Hepatocyte (in vitro differentiated cells): Measurements from ENCODE around the gene TARBP2. TPM values are rescaled to one million over a fixed set of nuclear protein-coding genes. Genes with fewer than 3 reads are reported as not detected.

Experiments used
- DNase-seq: peaks from one replicate; pipeline ENCODE4 v3.0.0-alpha.2; 2016; ENCODE audit warnings: low spot score
- H2AFZ ChIP-seq: fragments of 200-600 bp; sonication (generic); 2 replicates; pipeline ENCODE4 v1.6.0; 2016; ENCODE audit warnings: antibody characterized with exemption, mild to moderate bottlenecking
- H3K27ac ChIP-seq: fragments of 200-600 bp; sonication (generic); 2 replicates; pipeline ENCODE4 v1.5.1; 2016; ENCODE audit warnings: mild to moderate bottlenecking
- H3K27me3 ChIP-seq: fragments of 200-600 bp; sonication (generic); 2 replicates; pipeline ENCODE4 v1.6.1; 2016
- H3K36me3 ChIP-seq: fragments of 200-600 bp; sonication (generic); replicated peaks from 2 replicates; pipeline ENCODE4 v1.5.1; 2016; ENCODE audit warnings: low read depth; ENCODE audit not compliant: insufficient read depth
- H3K4me1 ChIP-seq: fragments of 200-600 bp; sonication (generic); 2 replicates; pipeline ENCODE4 v1.5.1; 2016; ENCODE audit warnings: mild to moderate bottlenecking, moderate library complexity; ENCODE audit not compliant: insufficient read depth
- H3K4me2 ChIP-seq: fragments of 200-600 bp; sonication (generic); 2 replicates; pipeline ENCODE4 v1.6.0; 2016
- H3K4me3 ChIP-seq: fragments of 200-600 bp; sonication (generic); 2 replicates; pipeline ENCODE4 v1.5.1; 2016; ENCODE audit warnings: mild to moderate bottlenecking
- H3K79me2 ChIP-seq: fragments of 200-600 bp; sonication (generic); 2 replicates; pipeline ENCODE4 v1.6.0; 2017; ENCODE audit warnings: mild to moderate bottlenecking
- H3K9me2 ChIP-seq: fragments of 200-600 bp; sonication (generic); replicated peaks from 2 replicates; pipeline ENCODE4 v1.6.0; 2017; ENCODE audit warnings: mild to moderate bottlenecking; ENCODE audit not compliant: insufficient read depth
- H3K9me3 ChIP-seq: fragments of 200-600 bp; sonication (generic); 2 replicates; pipeline ENCODE4 v1.5.1; 2016; ENCODE audit warnings: low read depth, mild to moderate bottlenecking
- H4K20me1 ChIP-seq: fragments of 200-600 bp; sonication (generic); 2 replicates; pipeline ENCODE4 v1.6.0; 2016; ENCODE audit warnings: mild to moderate bottlenecking; ENCODE audit not compliant: insufficient read depth, poor library complexity, severe bottlenecking
- EZH2 ChIP-seq: fragments of 200-600 bp; sonication (generic); IDR thresholded peaks from 2 replicates; pipeline ENCODE4 v1.6.1; 2016; ENCODE audit warnings: antibody characterized with exemption, mild to moderate bottlenecking, borderline replicate concordance
- EZH2phosphoT487 ChIP-seq: fragments of 200-600 bp; sonication (generic); IDR thresholded peaks from one replicate; pipeline ENCODE4 v1.6.1; 2018; ENCODE audit warnings: antibody characterized with exemption, mild to moderate bottlenecking, low read depth, moderate library complexity; ENCODE audit not compliant: unreplicated experiment, severe bottlenecking
- WGBS: methylation state at CpG from one replicate; pipeline ENCODE4 v1.1.6; 2016; ENCODE audit warnings: low lambda C conversion rate; ENCODE audit errors: missing lambda C conversion rate; 5-methylcytosine and 5-hydroxymethylcytosine counted together
- polyA plus RNA-seq: library from polyadenylated mRNA; unstranded; fragments of >200 nt; fragmentation: Nextera tagmentation; extraction: Ambion mirVana; gene quantifications from 2 replicates; pipeline ENCODE4 v1.2.1, GENCODE V29; 2016
- total RNA-seq: library from RNA; depleted of rRNA; stranded (reverse); fragments of >200 nt; gene quantifications from 2 replicates; pipeline ENCODE4 v1.2.3, GENCODE V29; 2014
- TF ChIP-seq, protein P1 (sequence below): fragments of 200-600 bp; sonication (generic); IDR thresholded peaks from 2 replicates; pipeline ENCODE4 v1.5.1; 2016; ENCODE audit warnings: antibody characterized with exemption, mild to moderate bottlenecking; ENCODE audit not compliant: poor library complexity

The TARBP2 gene
- total and polyA plus RNA-seq, 2 experiments from 2014 or later: 39.1 to 88.6 TPM

DNA sequence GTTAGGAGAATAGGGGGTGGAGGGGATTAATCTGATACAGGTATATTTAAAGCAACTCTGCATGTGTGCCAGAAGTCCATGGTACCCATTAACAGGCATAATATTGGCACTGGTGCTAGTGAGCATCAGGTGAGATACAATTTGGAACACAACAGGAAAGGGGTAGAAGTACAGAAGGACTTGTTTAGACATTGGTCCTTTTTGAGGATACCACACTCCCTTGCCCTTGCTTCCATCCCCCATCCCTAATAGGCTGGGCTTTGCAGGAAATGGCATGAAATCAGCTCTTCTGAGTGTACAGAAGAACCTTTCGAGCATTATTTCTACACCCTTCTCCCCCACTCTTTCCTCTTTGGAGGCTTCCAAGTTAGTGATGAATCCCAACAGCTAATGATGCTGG, 32.8 kb upstream of the TARBP2 start:
- Histone ChIP-seq H3K4me3 (no peak overlapping the region), H3K27ac (no peak overlapping the region), H3K4me1 (no peaks in the 10 kb centered on the region), H3K9me3 (no peaks in the 10 kb centered on the region), H4K20me1 (peaks cover 83% of the 10 kb centered on the region), H3K4me2 (no peak overlapping the region), H3K36me3 (no peaks in the 10 kb centered on the region), H3K27me3 (no peaks in the 10 kb centered on the region), H2AFZ (no peak overlapping the region), H3K9me2 (no peaks in the 10 kb centered on the region), H3K79me2 (peaks cover 97% of the 10 kb centered on the region)
- WGBS: 92% methylated on average over 1 of the region's 1 CpG
- TF ChIP-seq, protein P1, sequence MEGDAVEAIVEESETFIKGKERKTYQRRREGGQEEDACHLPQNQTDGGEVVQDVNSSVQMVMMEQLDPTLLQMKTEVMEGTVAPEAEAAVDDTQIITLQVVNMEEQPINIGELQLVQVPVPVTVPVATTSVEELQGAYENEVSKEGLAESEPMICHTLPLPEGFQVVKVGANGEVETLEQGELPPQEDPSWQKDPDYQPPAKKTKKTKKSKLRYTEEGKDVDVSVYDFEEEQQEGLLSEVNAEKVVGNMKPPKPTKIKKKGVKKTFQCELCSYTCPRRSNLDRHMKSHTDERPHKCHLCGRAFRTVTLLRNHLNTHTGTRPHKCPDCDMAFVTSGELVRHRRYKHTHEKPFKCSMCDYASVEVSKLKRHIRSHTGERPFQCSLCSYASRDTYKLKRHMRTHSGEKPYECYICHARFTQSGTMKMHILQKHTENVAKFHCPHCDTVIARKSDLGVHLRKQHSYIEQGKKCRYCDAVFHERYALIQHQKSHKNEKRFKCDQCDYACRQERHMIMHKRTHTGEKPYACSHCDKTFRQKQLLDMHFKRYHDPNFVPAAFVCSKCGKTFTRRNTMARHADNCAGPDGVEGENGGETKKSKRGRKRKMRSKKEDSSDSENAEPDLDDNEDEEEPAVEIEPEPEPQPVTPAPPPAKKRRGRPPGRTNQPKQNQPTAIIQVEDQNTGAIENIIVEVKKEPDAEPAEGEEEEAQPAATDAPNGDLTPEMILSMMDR: no peak
- TF ChIP-seq EZH2phosphoT487: no peak
- no peak for TF ChIP-seq EZH2
- DNase-seq: no peak

DNA sequence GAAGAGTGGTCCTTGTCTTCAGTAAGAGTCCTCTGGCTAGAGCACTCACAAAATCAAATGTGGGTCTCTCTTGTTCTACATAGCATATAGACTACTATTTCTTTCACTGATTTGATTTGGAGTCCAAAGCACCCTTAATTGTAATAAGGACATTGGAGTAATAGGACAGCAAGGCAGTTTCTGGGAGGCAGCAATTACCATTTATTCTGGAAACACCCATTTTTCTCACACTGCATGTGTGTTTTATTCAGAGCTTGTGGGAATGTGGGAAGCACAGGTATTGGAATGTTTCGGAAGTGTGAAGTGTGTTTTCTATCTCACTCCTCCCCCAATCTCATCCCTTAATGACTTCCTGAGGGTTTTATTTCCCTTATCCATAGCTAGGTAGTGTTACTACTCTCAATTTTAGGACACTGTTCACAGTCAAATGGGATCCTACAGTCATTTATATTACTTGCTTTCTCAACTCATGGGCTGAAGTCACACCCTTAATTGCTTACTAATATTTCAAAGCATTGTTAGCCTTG, 29.0 kb upstream of the TARBP2 start:
- peaks cover 10% of the 10 kb centered on the region for H3K4me1 ChIP-seq
- 72% methylated on average over 1 of the region's 1 CpG for WGBS
- H3K4me2 ChIP-seq: no peak overlapping the region
- H3K79me2 ChIP-seq: peaks cover 97% of the 10 kb centered on the region
- TF ChIP-seq, protein P1: no peak
- TF ChIP-seq EZH2 (no peak), EZH2phosphoT487 (no peak)
- no peak overlapping the region for H3K27ac ChIP-seq
- no peaks in the 10 kb centered on the region for H3K9me3 ChIP-seq
- H4K20me1 ChIP-seq: peaks cover 83% of the 10 kb centered on the region
- H2AFZ ChIP-seq: no peak overlapping the region
- no peaks in the 10 kb centered on the region for H3K9me2 ChIP-seq
- no peak for DNase-seq
- H3K36me3 ChIP-seq: peaks cover 8% of the 10 kb centered on the region
- H3K27me3 ChIP-seq: no peaks in the 10 kb centered on the region
- no peak overlapping the region for H3K4me3 ChIP-seq

DNA sequence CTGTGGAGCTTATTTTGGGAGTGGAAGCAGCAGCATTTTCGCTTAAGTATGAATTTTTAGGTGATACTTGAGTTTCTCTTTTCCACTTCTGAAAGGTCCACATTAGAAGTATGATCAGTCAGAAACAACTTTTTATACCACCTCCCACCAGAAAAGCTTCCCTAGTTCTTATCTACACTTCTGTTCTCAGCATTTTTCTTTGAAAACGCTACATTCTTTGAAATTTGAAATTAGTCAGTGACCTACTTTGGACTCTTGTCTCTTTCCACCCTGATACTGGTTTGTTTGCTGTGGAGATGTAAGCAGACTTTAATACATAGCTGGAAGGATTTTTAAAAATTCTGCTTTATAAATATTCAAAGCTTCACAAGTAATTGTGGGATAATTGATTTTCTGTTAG, 27.0 kb upstream of the TARBP2 start:
- H3K27ac ChIP-seq: peak overlapping the region; percentile 57

More for the DNA sequence above, 27.0 kb upstream of the TARBP2 start:
- Histone ChIP-seq H3K79me2 (peaks cover 89% of the 10 kb centered on the region), H4K20me1 (peaks cover 91% of the 10 kb centered on the region), H3K4me2 (peak overlapping the region; percentile 5), H3K9me3 (no peaks in the 10 kb centered on the region), H3K9me2 (no peaks in the 10 kb centered on the region), H2AFZ (no peak overlapping the region), H3K4me1 (peaks cover 10% of the 10 kb centered on the region), H3K36me3 (peaks cover 8% of the 10 kb centered on the region), H3K4me3 (no peak overlapping the region), H3K27me3 (no peaks in the 10 kb centered on the region)
- no peak for DNase-seq
- WGBS: 86% methylated on average over 2 of the region's 2 CpGs
- TF ChIP-seq EZH2phosphoT487: no peak
- TF ChIP-seq, protein P1: no peak
